ENCODE measurements around the gene DNAH8. TPM values are rescaled to one million over a fixed set of nuclear protein-coding genes. Genes with fewer than 3 reads are reported as not detected.

Gene DNAH8
- total RNA-seq, 1 experiment from 2014 or later, result not detected

DNA sequence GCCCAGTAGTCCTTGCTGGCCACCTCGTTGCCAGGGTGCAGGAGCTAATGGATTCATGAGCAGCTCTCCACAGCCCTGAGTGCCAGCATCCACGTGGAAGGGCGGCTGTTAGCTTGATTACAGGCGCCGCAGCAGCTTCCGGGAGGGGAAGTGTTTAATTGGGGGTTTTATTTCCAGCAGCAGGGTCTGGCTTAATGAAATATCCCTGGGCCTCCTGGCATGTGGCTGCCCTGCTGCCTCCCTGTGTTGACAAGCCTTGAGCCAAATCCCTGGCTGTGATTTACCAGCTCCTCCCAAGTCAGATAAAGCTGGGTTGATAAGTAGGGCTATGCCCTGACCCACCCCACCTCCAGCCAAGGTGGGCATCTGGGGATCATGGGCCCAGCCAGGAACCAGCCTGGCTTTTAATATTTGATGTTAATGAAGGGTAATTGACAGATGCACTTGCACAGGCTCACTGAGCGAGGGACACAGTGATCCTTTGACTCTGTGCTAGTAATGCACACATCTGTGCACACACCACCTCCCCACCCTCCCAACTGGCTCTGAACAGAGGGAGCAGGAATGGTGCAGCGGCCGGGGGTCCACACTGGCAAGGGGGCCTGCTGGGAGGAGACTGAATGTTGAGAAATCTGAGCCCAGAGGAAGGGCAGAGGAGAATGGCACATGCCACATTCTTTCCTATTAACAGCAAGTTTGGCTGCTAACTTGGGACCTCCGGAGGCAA is 347.1 kb downstream of the DNAH8 start:
- no peak for DNase-seq (ENCODE audit: extremely low read depth, low read depth)

DNA sequence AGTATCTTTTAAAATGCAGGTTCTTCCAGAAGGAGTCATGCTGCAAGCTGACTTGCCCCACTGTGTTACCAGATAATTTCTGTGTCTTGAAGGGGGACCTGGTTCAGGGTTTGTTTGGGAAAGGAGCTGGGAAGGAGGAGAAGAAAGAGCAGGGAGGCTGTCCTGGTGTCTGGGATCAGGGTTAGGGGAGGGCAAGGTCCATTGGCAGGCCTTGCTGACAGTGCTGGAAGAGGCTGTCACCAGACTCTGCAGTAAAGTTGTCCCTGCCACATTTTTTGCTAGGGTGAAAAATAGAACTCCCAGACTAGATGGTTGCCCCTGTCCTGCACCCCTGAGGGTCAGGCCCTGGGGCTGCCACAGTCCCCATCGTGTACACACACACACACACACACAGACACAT is 348.4 kb downstream of the DNAH8 start:
- DNase-seq (ENCODE audit: extremely low read depth, low read depth), result no peak

DNA sequence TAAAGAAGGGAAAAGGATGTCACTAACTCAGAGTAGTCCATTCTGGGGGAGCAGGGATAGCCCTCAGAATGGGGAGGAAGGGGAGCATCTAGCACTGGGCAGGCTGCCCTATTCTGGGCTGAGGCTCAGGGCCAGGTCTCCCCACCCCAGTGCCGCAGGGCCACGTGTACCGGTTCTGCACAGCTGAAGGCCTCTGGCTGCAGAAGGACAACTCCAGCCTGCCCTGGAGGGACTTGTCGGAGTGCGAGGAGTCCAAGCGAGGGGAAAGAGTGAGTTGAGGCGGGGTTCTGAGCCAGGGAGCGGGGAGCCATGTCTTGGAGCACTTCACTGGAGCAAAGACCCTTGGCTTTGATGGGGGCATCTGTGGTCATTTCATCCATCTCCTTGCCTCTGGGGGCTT is 350.4 kb downstream of the DNAH8 start:
- no peak for DNase-seq (ENCODE audit: extremely low read depth, low read depth)

DNA sequence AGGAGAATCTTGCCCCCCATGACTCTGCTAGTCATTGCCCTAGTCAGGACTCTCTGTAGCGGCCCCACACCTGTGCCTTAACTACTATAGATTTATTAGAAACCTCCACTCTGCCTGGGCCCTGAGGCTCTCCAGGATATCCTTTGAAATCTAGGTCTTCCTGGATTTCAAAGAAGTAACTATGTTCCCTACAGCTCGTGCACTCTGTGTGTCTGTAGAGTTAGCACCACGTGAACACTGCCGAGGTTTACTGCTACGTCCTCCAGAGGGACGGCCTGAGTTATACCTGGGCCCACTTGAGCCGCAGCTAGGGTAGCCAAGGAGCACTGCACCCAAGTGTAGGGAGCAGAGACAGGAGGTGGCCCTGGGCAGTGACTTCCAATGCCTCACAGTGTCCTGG is 353.3 kb downstream of the DNAH8 start:
- DNase-seq (ENCODE audit: extremely low read depth, low read depth), result no peak

DNA sequence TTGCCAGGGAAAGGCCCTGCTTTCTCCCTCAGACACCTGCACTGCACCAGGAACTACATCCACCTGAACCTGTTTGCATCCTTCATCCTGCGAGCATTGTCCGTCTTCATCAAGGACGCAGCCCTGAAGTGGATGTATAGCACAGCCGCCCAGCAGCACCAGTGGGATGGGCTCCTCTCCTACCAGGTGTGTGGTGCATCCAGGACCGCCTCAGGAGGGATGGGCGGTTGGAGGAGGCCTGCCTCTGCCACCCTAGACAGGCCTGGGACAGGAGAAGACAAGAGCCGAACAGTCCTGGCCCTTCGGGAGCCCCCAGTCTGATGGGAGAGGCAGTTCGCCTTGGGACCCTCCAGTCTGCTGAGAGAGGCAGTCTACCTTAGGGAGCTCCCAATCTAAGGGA is 357.7 kb downstream of the DNAH8 start:
- DNase-seq (ENCODE audit: extremely low read depth, low read depth), result no peak

DNA sequence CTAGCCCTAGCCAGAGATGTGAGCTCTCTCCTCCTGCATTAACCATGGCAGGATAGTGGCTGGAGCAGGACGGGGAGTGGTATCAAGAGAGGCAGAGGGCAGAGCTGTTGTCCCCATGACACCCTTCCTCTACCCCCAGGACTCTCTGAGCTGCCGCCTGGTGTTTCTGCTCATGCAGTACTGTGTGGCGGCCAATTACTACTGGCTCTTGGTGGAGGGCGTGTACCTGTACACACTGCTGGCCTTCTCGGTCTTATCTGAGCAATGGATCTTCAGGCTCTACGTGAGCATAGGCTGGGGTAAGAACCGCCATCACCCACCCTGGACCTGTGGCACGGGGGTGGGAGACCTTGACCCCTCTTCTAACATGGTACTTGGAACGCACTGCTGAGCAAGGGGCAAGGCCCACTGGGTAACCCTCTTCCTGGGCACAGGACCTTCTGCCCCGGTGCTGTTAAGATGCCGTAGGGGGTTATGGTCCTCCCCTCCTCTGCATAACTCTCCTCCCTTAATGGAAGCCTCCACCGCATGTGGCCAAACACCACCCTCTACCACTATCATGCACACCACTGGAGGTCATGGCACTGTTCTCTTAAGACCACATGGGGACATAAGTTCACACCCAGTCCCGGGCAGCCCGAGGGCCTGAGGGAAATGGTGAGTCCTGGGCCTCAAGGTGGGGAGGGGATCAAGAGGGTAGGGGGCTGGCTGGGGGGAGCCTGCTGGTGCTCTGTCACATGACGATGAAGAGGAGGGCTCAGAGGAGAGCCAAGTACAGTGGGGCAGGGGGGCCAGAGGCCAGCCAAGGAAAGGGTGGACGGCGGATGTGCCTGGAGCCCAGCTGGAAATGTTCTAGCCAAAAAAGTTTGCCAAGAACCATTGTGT is 358.6 kb downstream of the DNAH8 start:
- DNase-seq (ENCODE audit: extremely low read depth, low read depth), result no peak

DNA sequence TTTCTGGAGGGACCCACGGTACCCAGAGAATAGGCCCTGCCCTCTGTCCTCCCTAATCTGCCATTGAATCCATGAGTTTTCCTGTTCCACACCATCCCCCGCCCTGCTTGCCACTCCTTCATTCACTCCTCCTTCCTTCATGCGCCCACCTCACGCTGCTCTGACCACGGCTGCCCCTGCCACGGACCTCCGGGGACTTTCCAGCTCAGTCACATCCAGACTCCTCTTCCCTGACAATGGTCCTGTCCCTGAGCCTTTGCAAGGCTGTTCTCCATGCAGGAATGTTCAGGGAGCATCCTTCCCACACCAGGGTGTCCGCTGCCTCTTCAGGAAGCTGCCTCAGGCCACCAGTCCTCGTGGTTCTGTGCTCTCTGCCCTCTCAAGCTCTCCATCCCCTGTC is 359.4 kb downstream of the DNAH8 start:
- no peak for DNase-seq (ENCODE audit: extremely low read depth, low read depth)

DNA sequence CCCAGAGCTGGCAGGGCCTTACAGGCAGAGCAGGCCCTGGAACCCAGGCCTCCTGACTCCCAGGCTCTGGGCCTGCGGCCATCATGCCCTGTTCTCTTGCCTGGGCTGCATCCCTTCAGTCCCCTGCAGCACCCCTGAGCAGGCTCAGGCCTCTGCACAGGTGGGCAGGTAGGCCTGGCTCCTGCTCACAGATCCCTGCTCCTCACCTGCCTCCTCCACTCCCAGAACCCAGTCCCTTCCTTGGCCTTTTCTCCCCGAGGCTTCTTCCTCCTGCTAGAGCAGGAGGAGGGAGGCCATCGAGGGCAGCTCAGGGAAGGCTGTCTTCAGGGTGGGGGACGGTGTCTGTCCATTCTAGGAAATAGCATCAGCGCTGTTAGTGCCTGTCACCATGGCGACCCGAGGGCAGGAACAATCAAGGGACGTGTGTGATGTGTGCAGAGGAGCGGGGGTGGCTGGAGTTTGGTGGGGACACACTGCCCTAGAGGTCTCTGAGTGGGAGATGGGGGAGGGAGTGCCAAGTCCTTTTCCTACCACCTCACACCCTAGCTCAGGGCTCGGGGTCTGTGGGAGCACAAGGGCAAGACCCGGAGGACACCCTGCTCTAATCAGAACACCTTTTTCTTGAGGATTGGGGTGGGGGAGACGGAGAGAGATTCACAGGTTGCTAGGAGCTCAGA is 360.0 kb downstream of the DNAH8 start:
- DNase-seq (ENCODE audit: extremely low read depth, low read depth), result no peak

DNA sequence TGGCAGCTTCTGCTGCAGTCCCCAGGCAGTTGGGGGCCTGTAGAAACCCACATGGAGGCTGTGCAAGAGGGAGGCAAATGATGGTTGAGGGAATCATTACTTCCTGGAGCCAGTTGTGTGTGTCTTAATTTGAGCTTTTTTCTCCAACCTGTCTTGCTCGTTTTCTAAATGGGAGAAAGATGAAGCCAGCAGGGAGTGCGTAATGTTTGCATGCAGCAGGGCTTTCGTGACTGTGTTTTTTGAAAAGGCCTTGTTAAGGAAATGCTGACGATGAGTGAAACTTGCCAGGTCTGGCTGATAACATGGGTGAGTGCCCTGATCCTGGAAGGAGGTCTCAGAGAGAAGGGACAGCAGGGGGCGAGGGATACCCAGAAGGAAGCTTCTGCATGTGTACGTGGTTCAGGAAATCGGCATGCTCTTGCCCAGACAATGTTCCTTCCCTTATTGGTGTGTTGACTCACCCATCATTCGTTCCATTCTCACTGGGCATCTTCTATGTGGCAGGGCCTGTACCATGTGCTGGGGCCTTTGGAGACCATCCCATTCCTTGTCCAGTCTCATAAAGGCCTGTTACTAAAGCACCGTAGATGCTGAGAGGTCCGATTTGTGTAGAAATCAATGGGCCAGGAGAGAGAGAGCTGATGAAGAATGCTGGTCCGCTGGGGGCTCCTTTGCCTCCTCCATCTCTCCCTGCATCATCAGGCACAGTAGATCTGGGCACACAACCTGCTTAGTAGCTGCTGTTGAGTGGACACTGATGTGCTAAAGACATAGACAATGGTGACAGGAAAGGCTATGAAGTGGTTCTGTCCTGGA is 360.9 kb downstream of the DNAH8 start:
- DNase-seq (ENCODE audit: extremely low read depth, low read depth), result no peak

DNA sequence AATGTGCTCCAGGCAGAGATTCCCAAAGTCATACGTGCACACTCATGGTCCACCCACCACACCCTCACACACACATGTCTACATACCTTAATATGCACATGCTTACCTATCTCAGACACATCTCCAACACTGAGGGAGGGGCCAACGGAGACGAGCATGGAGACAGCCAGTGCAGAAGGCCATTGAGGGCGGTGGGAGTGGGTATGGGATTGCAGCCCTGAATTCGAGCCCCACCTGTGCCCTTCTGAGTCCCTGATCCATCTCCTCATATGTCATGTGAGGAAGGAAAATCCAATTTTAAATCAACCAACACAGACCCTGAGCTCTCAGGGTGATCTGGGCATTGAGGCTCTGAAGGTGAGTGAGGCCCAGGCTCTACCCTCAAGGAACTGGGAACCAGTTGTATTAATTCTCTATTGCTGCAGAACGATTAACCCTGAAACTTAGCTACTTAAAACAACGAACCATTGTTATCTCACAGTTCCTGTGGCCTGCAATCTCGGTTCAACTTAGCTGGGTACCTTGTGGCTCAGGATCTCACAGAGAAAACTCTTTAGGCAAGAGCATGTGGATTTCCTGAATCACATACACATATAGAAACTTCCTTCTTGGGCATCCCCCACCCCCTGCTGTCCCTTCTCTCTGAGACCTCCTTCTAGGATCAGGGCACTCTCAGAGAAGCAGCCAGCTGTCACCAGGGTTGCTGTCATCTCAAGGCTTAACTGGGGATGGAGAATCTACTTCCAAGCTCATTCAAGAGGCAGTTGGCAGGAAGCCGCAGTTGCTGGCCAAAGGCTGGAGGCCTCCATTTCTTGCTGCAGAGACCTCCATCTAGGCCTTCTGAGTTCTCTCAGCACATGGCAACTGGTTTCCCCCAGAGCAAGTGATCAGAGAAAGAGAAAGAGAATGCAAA is 361.8 kb downstream of the DNAH8 start:
- DNase-seq (ENCODE audit: extremely low read depth, low read depth), result no peak

DNA sequence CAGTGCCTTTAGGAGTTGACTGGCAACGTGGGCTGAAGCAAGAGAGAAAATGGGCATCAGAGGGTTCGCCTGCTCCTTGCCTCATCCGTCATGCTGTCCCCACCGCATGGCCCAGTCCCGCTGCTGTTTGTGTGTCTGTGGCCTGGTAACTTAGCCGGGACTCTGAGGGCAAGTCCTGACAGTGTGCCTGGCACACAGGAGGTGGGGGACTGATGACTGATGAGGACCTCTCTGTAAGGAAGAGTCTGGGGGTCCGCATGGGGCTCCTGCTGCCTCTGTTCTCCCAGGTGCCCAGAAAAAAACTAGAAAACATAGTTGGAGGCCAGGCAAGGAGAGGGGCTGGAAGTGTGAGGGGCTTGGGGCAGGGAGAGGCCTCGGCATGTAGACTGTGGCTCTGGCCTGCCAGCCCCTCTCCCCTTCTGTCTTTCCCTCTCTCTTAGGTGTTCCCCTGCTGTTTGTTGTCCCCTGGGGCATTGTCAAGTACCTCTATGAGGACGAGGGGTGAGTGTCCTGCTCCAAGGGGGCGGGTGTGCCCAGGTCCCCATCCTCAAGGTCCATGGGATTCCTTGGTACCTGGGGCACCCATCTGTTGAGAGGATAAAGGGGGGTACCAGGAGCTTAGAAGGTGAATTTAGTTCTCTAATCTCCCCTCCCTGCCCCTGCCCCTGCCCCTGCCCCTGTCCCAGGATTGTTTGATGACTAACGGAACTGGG is 362.9 kb downstream of the DNAH8 start:
- DNase-seq (ENCODE audit: extremely low read depth, low read depth), result no peak

DNA sequence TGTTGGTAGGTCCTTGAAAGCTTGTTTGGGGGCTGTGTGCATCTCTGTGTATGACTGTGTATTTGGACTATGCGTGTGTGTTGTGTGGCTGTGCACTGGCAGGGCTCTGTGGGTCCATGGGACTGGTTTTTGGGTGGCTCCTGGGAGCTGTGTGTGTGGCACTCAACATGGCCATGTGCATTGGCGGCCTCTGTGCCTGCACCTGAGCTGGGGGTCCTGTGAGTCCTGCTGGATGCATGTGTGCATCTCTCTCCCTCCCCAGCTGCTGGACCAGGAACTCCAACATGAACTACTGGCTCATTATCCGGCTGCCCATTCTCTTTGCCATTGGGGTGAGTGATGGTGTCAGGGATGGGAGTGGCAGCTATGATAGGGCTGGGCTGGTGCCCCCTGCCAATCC is 363.6 kb downstream of the DNAH8 start:
- DNase-seq (ENCODE audit: extremely low read depth, low read depth), result no peak

DNA sequence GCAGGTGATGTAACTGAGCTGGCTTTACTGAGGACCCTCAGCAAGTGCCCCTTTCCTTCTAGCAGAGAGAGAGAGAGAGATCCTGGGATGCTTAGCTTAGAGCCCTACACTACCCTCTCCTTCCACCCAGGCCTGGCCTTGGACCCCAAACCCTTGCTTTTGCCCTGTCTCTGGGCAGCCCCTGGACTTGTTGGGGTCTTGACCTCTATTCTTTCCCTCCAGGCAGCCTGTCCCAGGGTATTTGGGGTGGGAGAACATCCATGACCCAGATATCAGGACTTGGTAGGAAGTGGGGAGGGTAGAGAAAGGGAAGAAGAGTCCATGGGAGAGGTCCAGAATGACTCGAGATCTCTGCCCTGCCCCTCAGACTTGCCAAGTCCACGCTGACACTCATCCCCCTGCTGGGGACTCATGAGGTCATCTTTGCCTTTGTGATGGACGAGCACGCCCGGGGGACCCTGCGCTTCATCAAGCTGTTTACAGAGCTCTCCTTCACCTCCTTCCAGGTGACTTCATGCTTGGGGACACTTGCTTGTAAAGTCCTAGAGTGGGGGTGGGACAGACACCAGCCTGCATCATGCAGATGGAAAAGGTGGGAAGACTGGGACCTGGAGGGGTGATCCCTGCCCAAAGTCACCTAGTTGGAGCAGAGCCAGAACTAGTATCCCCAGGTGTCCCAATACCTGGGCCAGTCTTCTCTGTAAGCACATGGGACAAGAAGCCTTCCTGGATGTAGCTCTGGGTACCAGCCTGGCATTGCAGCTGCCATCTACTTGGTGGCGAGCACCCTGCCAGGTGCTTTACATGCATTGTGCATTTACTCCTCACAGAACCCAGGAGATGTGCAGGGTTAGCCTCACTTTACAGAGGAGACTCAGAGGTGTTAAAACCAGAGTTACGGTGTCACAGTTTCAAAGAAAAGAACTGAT is 364.4 kb downstream of the DNAH8 start:
- no peak for DNase-seq (ENCODE audit: extremely low read depth, low read depth)

Small RNA genes within 50 kb of the gene (small RNA-seq; reads per million reads assigned to genes)
- gene AL034345.1 (0 reads per million in 2 experiments), gene RF00393 (0 to 0.02 reads per million in 2 experiments)

Other genes starting within 250 kb of the DNAH8 start
- gene BTBD9, start 75.4 kb upstream of the DNAH8 start, total RNA-seq (2014; rRNA removed; shearing (Covaris generic)), result 4.5 and 4.9 TPM in 2 replicates
- gene GLO1, start 12.2 kb upstream of the DNAH8 start, total RNA-seq (2014; rRNA removed; shearing (Covaris generic)), result 218 and 228 TPM in 2 replicates

Measured in NCI-H460 (cell line).